Stimulated activated naive B cell treated with anti-CD40 and anti-IgM and Interleukin-4, amounts not matched to agents 10 μg/mL and 1 μg/mL and 100 μg/mL, for 72 hours (primary cell): ENCODE results near the gene TCTN2.

Experiments used
- ATAC-seq, 2 donors: fragments of 150-1000 bp; cut with Tn5 transposase; replicated peaks; 2 replicates each; pipeline ENCODE4 v1.10.0; 2021; ENCODE audit warnings: moderate library complexity in 1 of 2
- DNase-seq: peaks from one replicate; pipeline ENCODE4 v3.0.0; 2021
- H3K27ac Mint-ChIP-seq: one replicate; pipeline ENCODE4 v1.8.0; 2022; ENCODE audit warnings: mild to moderate bottlenecking, mixed read lengths
- H3K27me3 Mint-ChIP-seq, 2 donors: one replicate each; pipeline ENCODE4 v1.8.0; 2022; ENCODE audit warnings: mixed read lengths in 2 of 2
- H3K36me3 Mint-ChIP-seq, 2 donors: one replicate each; pipeline ENCODE4 v1.8.0; 2022; ENCODE audit warnings: mixed read lengths in 2 of 2, mild to moderate bottlenecking in 1 of 2
- H3K4me1 Mint-ChIP-seq, 2 donors: one replicate each; pipeline ENCODE4 v1.8.0; 2022; ENCODE audit warnings: mixed read lengths in 2 of 2, mild to moderate bottlenecking in 1 of 2
- H3K4me3 Mint-ChIP-seq, 2 donors: one replicate each; pipeline ENCODE4 v1.8.0; 2022; ENCODE audit warnings: mild to moderate bottlenecking in 2 of 2, mixed read lengths in 2 of 2, moderate library complexity in 1 of 2
- H3K9me3 Mint-ChIP-seq, 2 donors: one replicate each; pipeline ENCODE4 v1.8.0; 2022; ENCODE audit warnings: mixed read lengths in 2 of 2, mild to moderate bottlenecking in 1 of 2

Gene TCTN2

GRCh38 chr12:123667771-123668170 lies 3.1 kb upstream of the TCTN2 start:
- DNase-seq: no peak
- H3K9me3 Mint-ChIP-seq: no peaks in the 10 kb centered on the region
- H3K36me3 Mint-ChIP-seq: peaks cover 20 to 23% of the 10 kb centered on the region in 2 donors
- H3K4me1 Mint-ChIP-seq: peaks cover 7 to 19% of the 10 kb centered on the region in 2 donors
- no peak overlapping the region for H3K4me3 Mint-ChIP-seq
- H3K27me3 Mint-ChIP-seq: no peaks in the 10 kb centered on the region
- no peak overlapping the region for H3K27ac Mint-ChIP-seq
- ATAC-seq: no peak

GRCh38 chr12:123671876-123672275 lies 963 bp downstream of the TCTN2 start:
- no peak for DNase-seq
- Mint-ChIP-seq H3K27me3 (no peaks in the 10 kb centered on the region), H3K4me1 (peaks cover 7 to 19% of the 10 kb centered on the region in 2 donors), H3K36me3 (peaks cover 8 to 19% of the 10 kb centered on the region in 2 donors), H3K9me3 (no peaks in the 10 kb centered on the region), H3K4me3 (peak overlapping the region; percentile 90 to 95), H3K27ac (no peak overlapping the region)
- no peak for ATAC-seq

DNA sequence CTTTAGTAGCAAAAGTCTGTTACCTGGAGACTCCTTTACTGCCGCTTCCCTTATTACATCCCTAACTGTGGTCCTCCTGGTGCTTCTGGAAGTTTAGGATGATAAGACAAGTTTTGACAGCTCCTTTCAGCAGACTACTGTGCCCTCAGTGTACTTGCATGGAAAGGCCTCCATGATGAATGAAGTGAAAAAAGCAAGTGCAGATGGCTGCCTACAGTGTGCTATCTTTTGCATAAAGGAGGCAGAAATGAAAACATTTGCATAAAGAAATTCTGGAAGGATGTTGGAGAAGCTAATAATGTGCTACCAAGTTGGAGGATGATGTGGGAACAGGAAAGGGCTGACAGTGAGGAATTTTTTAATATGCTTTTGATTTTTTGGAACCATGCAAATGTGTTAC lies 4.5 kb downstream of the TCTN2 start:
- ATAC-seq: no peak
- Mint-ChIP-seq H3K4me3 (no peak overlapping the region), H3K9me3 (no peaks in the 10 kb centered on the region), H3K27me3 (no peaks in the 10 kb centered on the region), H3K27ac (no peak overlapping the region), H3K36me3 (peaks cover 9 to 25% of the 10 kb centered on the region in 2 donors), H3K4me1 (peaks cover 7 to 19% of the 10 kb centered on the region in 2 donors)
- DNase-seq: no peak

GRCh38 chr12:123676616-123677320 lies 5.9 kb downstream of the TCTN2 start:
- no peaks in the 10 kb centered on the region for H3K27me3 Mint-ChIP-seq
- H3K4me3 Mint-ChIP-seq: no peak overlapping the region
- H3K9me3 Mint-ChIP-seq: no peaks in the 10 kb centered on the region
- peaks cover 8 to 12% of the 10 kb centered on the region in 2 donors for H3K4me1 Mint-ChIP-seq
- H3K27ac Mint-ChIP-seq: no peak overlapping the region
- ATAC-seq: no peak
- H3K36me3 Mint-ChIP-seq: peaks cover 17 to 36% of the 10 kb centered on the region in 2 donors
- DNase-seq: no peak

- H3K27me3 Mint-ChIP-seq: no peaks in the 10 kb centered on the region
- peaks cover 7 to 9% of the 10 kb centered on the region in 2 donors for H3K4me1 Mint-ChIP-seq
- peaks cover 20 to 39% of the 10 kb centered on the region in 2 donors for H3K36me3 Mint-ChIP-seq
- H3K27ac Mint-ChIP-seq: no peak overlapping the region
- no peak for ATAC-seq
- DNase-seq: no peak
- no peak overlapping the region for H3K4me3 Mint-ChIP-seq
- no peaks in the 10 kb centered on the region for H3K9me3 Mint-ChIP-seq
Observed at GRCh38 chr12:123678981-123679380, 8.1 kb downstream of the TCTN2 start.

DNA sequence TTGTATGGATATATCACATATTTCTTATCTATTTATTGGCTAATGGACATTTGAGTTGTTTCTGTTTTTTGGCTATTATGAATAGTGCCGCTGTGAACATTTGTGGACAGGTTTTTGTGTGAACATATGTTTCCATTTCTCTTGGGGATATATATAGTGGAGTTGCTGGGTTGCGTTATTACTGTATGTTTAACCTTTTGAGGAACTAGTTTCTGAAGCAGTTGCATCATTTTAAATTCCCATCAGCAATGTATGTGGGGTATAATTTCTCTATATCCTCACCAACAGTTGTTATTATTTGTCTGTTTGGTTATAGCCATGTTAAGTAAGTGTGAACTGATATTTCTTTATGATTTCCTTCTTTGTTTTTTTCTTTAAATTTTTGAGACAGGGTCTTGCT lies 10.7 kb downstream of the TCTN2 start:
- H3K4me3 Mint-ChIP-seq: no peak overlapping the region
- H3K9me3 Mint-ChIP-seq: no peaks in the 10 kb centered on the region
- ATAC-seq: peak; percentile 39 to 74
- peaks cover 15 to 29% of the 10 kb centered on the region in 2 donors for H3K36me3 Mint-ChIP-seq
- no peak for DNase-seq
- no peaks in the 10 kb centered on the region for H3K27me3 Mint-ChIP-seq
- peaks cover 7 to 9% of the 10 kb centered on the region in 2 donors for H3K4me1 Mint-ChIP-seq
- H3K27ac Mint-ChIP-seq: no peak overlapping the region

DNA sequence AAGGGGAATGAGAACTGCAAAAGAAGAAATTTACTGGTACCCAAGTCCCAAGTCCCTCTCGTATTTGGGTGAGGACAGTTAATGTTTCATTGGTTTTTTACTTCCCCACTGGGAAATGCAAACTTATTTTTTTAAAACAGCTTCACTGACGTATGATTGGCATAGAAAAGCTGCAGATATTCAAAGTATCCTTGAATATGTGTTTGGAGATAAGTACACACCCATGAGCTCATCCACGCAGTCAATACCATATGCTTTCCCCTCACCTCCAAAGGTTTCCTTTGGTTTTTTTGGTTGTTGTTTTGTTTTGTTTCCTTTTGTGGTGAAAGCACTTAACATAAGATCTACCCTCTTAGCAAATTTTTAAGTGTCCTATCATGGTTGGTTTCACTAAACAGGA lies 13.1 kb downstream of the TCTN2 start:
- Mint-ChIP-seq H3K4me1 (peaks cover 7 to 9% of the 10 kb centered on the region in 2 donors), H3K9me3 (no peaks in the 10 kb centered on the region), H3K4me3 (no peak overlapping the region), H3K27ac (no peak overlapping the region), H3K36me3 (peaks cover 19 to 28% of the 10 kb centered on the region in 2 donors), H3K27me3 (no peaks in the 10 kb centered on the region)
- ATAC-seq (no peak), DNase-seq (no peak)

DNA sequence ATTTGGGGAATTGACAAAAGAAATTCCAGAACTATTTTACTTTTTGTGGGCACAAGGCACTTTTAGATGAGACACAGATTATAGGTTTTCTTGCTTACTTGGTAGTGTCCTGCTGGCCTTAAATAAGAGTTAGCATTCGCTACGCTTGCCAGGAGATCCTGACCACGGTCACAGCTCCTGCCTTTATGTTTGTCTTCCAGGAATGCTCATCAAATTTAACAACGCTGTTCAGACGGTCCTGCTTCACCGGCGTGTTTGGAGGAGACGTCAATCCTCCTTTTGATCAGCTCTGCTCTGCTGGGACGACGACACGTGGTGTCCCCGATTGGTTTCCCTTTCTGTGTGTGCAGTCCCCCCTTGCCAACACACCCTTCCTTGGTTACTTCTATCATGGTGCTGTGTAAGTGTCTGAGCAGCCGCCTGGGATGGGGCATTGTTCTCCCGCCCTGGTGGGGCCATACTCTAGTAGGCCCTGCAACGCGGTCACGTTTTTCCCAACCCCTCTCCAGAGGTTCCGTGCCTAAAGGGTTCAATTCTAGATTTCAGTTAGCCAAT lies 15.8 kb downstream of the TCTN2 start:
- H3K4me1 Mint-ChIP-seq: peaks cover 2 to 4% of the 10 kb centered on the region in 2 donors
- no peak overlapping the region for H3K4me3 Mint-ChIP-seq
- DNase-seq (no peak), ATAC-seq (no peak)
- H3K9me3 Mint-ChIP-seq: no peaks in the 10 kb centered on the region
- H3K27ac Mint-ChIP-seq: peak overlapping the region; percentile 54
- peaks cover 12 to 24% of the 10 kb centered on the region in 2 donors for H3K36me3 Mint-ChIP-seq
- H3K27me3 Mint-ChIP-seq: no peaks in the 10 kb centered on the region

GRCh38 chr12:123690191-123690840 lies 19.4 kb downstream of the TCTN2 start:
- H3K4me3 Mint-ChIP-seq: no peak overlapping the region

GRCh38 chr12:123696207-123696606 lies 25.3 kb downstream of the TCTN2 start:
- no peak overlapping the region for H3K27ac Mint-ChIP-seq
- H3K9me3 Mint-ChIP-seq: no peaks in the 10 kb centered on the region
- H3K27me3 Mint-ChIP-seq: no peaks in the 10 kb centered on the region
- H3K4me1 Mint-ChIP-seq: no peaks in the 10 kb centered on the region
- peaks cover 17 to 25% of the 10 kb centered on the region in 2 donors for H3K36me3 Mint-ChIP-seq
- DNase-seq (no peak), ATAC-seq (no peak)
- no peak overlapping the region for H3K4me3 Mint-ChIP-seq

More at GRCh38 chr12:123690191-123690840, 19.4 kb downstream of the TCTN2 start:
- ATAC-seq (no peak), DNase-seq (no peak)
- peaks cover 16 to 22% of the 10 kb centered on the region in 2 donors for H3K36me3 Mint-ChIP-seq
- no peak overlapping the region for H3K27ac Mint-ChIP-seq
- no peaks in the 10 kb centered on the region for H3K27me3 Mint-ChIP-seq
- no peaks in the 10 kb centered on the region for H3K9me3 Mint-ChIP-seq
- no peaks in the 10 kb centered on the region for H3K4me1 Mint-ChIP-seq

- H3K4me1 Mint-ChIP-seq: no peaks in the 10 kb centered on the region
- no peak for DNase-seq
- H3K4me3 Mint-ChIP-seq: no peak overlapping the region
- ATAC-seq: no peak
- peaks cover 16 to 22% of the 10 kb centered on the region in 2 donors for H3K36me3 Mint-ChIP-seq
- H3K27ac Mint-ChIP-seq: no peak overlapping the region
- no peaks in the 10 kb centered on the region for H3K9me3 Mint-ChIP-seq
- no peaks in the 10 kb centered on the region for H3K27me3 Mint-ChIP-seq
Observed at GRCh38 chr12:123696646-123697045, 25.7 kb downstream of the TCTN2 start.

DNA sequence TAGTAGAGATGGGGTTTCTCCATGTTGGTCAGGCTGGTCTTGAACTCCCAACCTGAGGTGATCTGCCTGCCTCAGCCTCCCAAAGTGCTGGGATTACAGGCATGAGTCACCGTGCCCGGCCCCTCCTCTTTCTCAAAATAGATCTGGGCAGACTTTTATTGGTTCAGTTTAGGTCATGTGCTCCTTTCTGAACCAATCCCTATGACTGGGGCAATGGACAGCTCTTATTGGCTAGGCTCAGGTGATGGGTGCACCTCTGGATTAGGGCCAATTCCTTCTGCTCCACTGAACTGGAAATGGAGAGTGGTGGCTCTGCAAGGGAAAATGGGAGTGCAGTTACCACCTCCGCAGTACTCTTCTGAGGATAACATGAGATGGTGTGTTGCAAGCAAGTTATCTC lies 35.0 kb downstream of the TCTN2 start:
- DNase-seq (no peak), ATAC-seq (no peak)
- Mint-ChIP-seq H3K27ac (peak overlapping the region; percentile 76), H3K9me3 (no peaks in the 10 kb centered on the region), H3K27me3 (no peaks in the 10 kb centered on the region), H3K4me1 (peaks cover 2 to 3% of the 10 kb centered on the region in 2 donors), H3K36me3 (peaks cover 9 to 14% of the 10 kb centered on the region in 2 donors), H3K4me3 (no peak overlapping the region)

- no peak for ATAC-seq
- H3K4me3 Mint-ChIP-seq: no peak overlapping the region
- H3K36me3 Mint-ChIP-seq: peaks cover 5 to 6% of the 10 kb centered on the region in 2 donors
- peaks cover 6 to 9% of the 10 kb centered on the region in 2 donors for H3K4me1 Mint-ChIP-seq
- no peaks in the 10 kb centered on the region for H3K27me3 Mint-ChIP-seq
- no peaks in the 10 kb centered on the region for H3K9me3 Mint-ChIP-seq
- H3K27ac Mint-ChIP-seq: no peak overlapping the region
- no peak for DNase-seq
Observed at GRCh38 chr12:123707466-123707865, 36.6 kb downstream of the TCTN2 start.

- Mint-ChIP-seq H3K27me3 (no peaks in the 10 kb centered on the region), H3K9me3 (no peaks in the 10 kb centered on the region), H3K36me3 (peaks cover 4 to 12% of the 10 kb centered on the region in 2 donors), H3K4me3 (peak overlapping the region; percentile 92 to 95), H3K4me1 (peaks cover 21 to 44% of the 10 kb centered on the region in 2 donors), H3K27ac (peak overlapping the region; percentile 93)
- no peak for ATAC-seq
- no peak for DNase-seq
Observed at GRCh38 chr12:123712780-123713319, 41.9 kb downstream of the TCTN2 start.
